Endothelial cell of umbilical vein (primary cell): Measurements from ENCODE around the gene TRMT44. TPM values are rescaled to one million over a fixed set of nuclear protein-coding genes. Genes with fewer than 3 reads are reported as not detected.

Source experiments
- BruUV-seq: library from RNA; stranded (reverse); fragments of 400-500 nt; replicated peaks from 2 replicates; lab custom pipeline; 2021; lab: Mats Ljungman, UMichigan
- CTCF ChIA-PET: fragments of 300-600, 350-600 bp; sonication (Branson Sonifier 250); formaldehyde crosslinking; loops from one replicate; lab custom pipeline; 2021; ENCODE audit warnings: antibody characterized with exemption, inconsistent platforms; lab: Charles Lee
- POLR2A ChIA-PET: fragments of 300-600, 350-600 bp; sonication (Branson Sonifier 250); formaldehyde crosslinking; loops from one replicate; lab custom pipeline; 2021; ENCODE audit warnings: antibody characterized with exemption, inconsistent platforms; lab: Charles Lee
- DNase-seq: peaks from one replicate; pipeline ENCODE4 v3.0.0-alpha.2; 2011; ENCODE audit warnings: low read depth, low spot score
- FAIRE-seq: peaks from 2 replicates; lab custom pipeline; 2011; peaks lifted over from hg19 to GRCh38; lab: Jason Lieb, UNC
- H2AFZ ChIP-seq: 2 replicates; pipeline ENCODE4 v1.6.0; 2012; ENCODE audit warnings: low read depth, low read length, control low read depth, inconsistent platforms
- H3K27ac ChIP-seq: 2 replicates; pipeline ENCODE4 v1.5.1; 2011; ENCODE audit warnings: low read depth, mild to moderate bottlenecking, control low read depth, low read length, moderate library complexity; ENCODE audit not compliant: insufficient read depth
- H3K27me3 ChIP-seq, 2 experiments: 2 replicates each; pipeline versions ENCODE4 v1.6.0 to v1.6.1; 2011; ENCODE audit warnings: low read length in 2 of 2, mixed read lengths in 1 of 2; ENCODE audit not compliant: control insufficient read depth in 2 of 2, insufficient read depth in 2 of 2
- H3K36me3 ChIP-seq, 2 experiments: 2 replicates in 1 of 2; 3 replicates in 1 of 2; pipeline ENCODE4 v1.5.1; 2011; ENCODE audit warnings: low read length in 2 of 2, mild to moderate bottlenecking in 1 of 2, moderate library complexity in 1 of 2; ENCODE audit not compliant: control insufficient read depth in 2 of 2, insufficient read depth in 2 of 2; ENCODE audit errors: extremely low read depth in 1 of 2
- H3K4me1 ChIP-seq: 3 replicates; pipeline ENCODE4 v1.5.1; 2011; ENCODE audit warnings: mild to moderate bottlenecking, low read length; ENCODE audit not compliant: control insufficient read depth, insufficient read depth; ENCODE audit errors: extremely low read depth
- H3K4me2 ChIP-seq: 2 replicates; pipeline ENCODE4 v1.6.1; 2011; ENCODE audit warnings: low read length, control low read depth, mixed read lengths; ENCODE audit not compliant: insufficient read depth
- H3K4me3 ChIP-seq, 3 experiments: fragments of 200-600 bp in 1 of 3; sonication (generic), shearing (Covaris generic) in 1 of 3; replicated peaks in 1 of 3; 2 replicates each; pipeline ENCODE4 v1.5.1; 2011 to 2016; ENCODE audit warnings: control low read depth in 3 of 3, low read length in 3 of 3, mild to moderate bottlenecking in 2 of 3, inconsistent platforms in 1 of 3, low read depth in 1 of 3, moderate library complexity in 1 of 3; ENCODE audit not compliant: insufficient read depth in 1 of 3
- H3K79me2 ChIP-seq: 2 replicates; pipeline ENCODE4 v1.6.0; 2012; ENCODE audit warnings: low read length, inconsistent platforms; ENCODE audit not compliant: control insufficient read depth, insufficient read depth
- H3K9ac ChIP-seq: replicated peaks from 2 replicates; pipeline ENCODE3; 2011; ENCODE audit warnings: low read length, control low read depth; ENCODE audit not compliant: insufficient read depth; ENCODE audit errors: extremely low read depth
- H3K9me1 ChIP-seq: replicated peaks from 3 replicates; pipeline ENCODE4 v1.6.0; 2011; ENCODE audit warnings: mild to moderate bottlenecking, low read length; ENCODE audit not compliant: control insufficient read depth, insufficient read depth; ENCODE audit errors: extremely low read depth
- H3K9me3 ChIP-seq: replicated peaks from 2 replicates; pipeline ENCODE4 v1.5.1; 2012; ENCODE audit warnings: low read length, inconsistent platforms; ENCODE audit not compliant: control insufficient read depth, insufficient read depth
- H4K20me1 ChIP-seq: replicated peaks from 2 replicates; pipeline ENCODE3; 2011; ENCODE audit warnings: mild to moderate bottlenecking, low read length; ENCODE audit not compliant: control insufficient read depth, insufficient read depth; ENCODE audit errors: extremely low read depth
- CTCF ChIP-seq, 2 donors: IDR thresholded peaks; 1 replicate in 1 of 2; 2 replicates in 1 of 2; pipeline ENCODE4 v1.5.1; 2011; ENCODE audit warnings: low read length in 2 of 2, mild to moderate bottlenecking in 2 of 2, moderate library complexity in 2 of 2, control low read depth in 1 of 2, inconsistent platforms in 1 of 2, low read depth in 1 of 2; ENCODE audit not compliant: insufficient read depth in 1 of 2; ENCODE audit errors: extremely low read depth in 1 of 2
- EZH2 ChIP-seq: IDR thresholded peaks from 2 replicates; pipeline ENCODE4 v1.6.1; 2012; ENCODE audit warnings: borderline replicate concordance, low read depth, mild to moderate bottlenecking, moderate library complexity, low read length, inconsistent platforms; ENCODE audit not compliant: severe bottlenecking
- FOS ChIP-seq: IDR thresholded peaks from 2 replicates; pipeline ENCODE4 v1.6.1; 2011; ENCODE audit warnings: mild to moderate bottlenecking, low read length, moderate library complexity, borderline replicate concordance; ENCODE audit not compliant: insufficient read depth
- GATA2 ChIP-seq: IDR thresholded peaks from 2 replicates; pipeline ENCODE4 v1.7.0; 2011; ENCODE audit warnings: low read depth, mild to moderate bottlenecking, moderate library complexity, mixed read lengths, low read length; ENCODE audit not compliant: insufficient read length, insufficient read depth
- MAX ChIP-seq: IDR thresholded peaks from 2 replicates; pipeline ENCODE4 v1.6.1; 2011; ENCODE audit not compliant: insufficient read depth, insufficient read length
- MYC ChIP-seq: IDR thresholded peaks from one replicate; pipeline ENCODE4 v1.6.1; 2011; ENCODE audit warnings: mild to moderate bottlenecking, low read depth, low read length
- POLR2A ChIP-seq: IDR thresholded peaks from 2 replicates; pipeline ENCODE4 v1.6.1; 2012; ENCODE audit warnings: low read depth, mild to moderate bottlenecking, control low read depth, low read length
- POLR2AphosphoS5 ChIP-seq: IDR thresholded peaks from 2 replicates; pipeline ENCODE4 v1.6.1; 2012; ENCODE audit warnings: low read depth, mild to moderate bottlenecking, control low read depth, low read length, moderate library complexity; ENCODE audit not compliant: insufficient read depth
- dilution Hi-C: fragments of 300-500 bp; cut with MboI; formaldehyde crosslinking; loops from one replicate; pipeline ENCODE4 v1.15.0; 2019; ENCODE audit warnings: low sequenced_read_pairs; ENCODE audit not compliant: extremely low pct_ligation_motif_present
- intact Hi-C: fragments of 100-400 bp; cut with micrococcal nuclease; formaldehyde crosslinking; loops from one replicate; pipeline ENCODE4 v1.10.0; 2022
- polyA plus RNA-seq, 4 experiments: library from polyadenylated mRNA; depleted of rRNA in 3 of 4; stranded (reverse) in 3 of 4; unstranded in 1 of 4; fragments of >200 nt; gene quantifications; 2 replicates each; pipeline versions ENCODE4 v1.2.1 to v1.2.3, GENCODE V29; 2011 to 2012; ENCODE audit warnings: missing spikeins in 1 of 4
- total RNA-seq: library from RNA; stranded (reverse); gene quantifications from 2 replicates; pipeline ENCODE4 v1.2.3, GENCODE V29; 2021

The TRMT44 gene
- total and polyA plus RNA-seq, 2 donors (not counting 3 experiments of a cell fraction or from before 2014, with no cell fraction given): 10.4 to 17.3 TPM

- Histone ChIP-seq H3K4me3 (no peak overlapping the region), H3K9ac (no peak overlapping the region), H3K9me3 (no peaks in the 10 kb centered on the region), H4K20me1 (no peaks in the 10 kb centered on the region), H3K27ac (no peak overlapping the region), H2AFZ (no peak overlapping the region), H3K4me2 (no peak overlapping the region), H3K27me3 (no peaks in the 10 kb centered on the region), H3K4me1 (peaks cover 21% of the 10 kb centered on the region), H3K9me1 (no peaks in the 10 kb centered on the region), H3K79me2 (no peaks in the 10 kb centered on the region), H3K36me3 (peaks cover 0 to 7% of the 10 kb centered on the region in 2 experiments)
- DNase-seq (no peak), FAIRE-seq (no peak)
- dilution Hi-C loops: no loop called here
- ChIA-PET CTCF (no interaction called here), POLR2A (no interaction called here)
- TF ChIP-seq MAX: no peak
- TF ChIP-seq GATA2: no peak
- BruUV-seq: no TSS peak
- intact Hi-C loops: no loop called here
These were observed 42.2 kb upstream of the TRMT44 start for GRCh38 chr4:8398347-8398746.

- intact Hi-C loops: no loop called here
These were observed 41.3 kb upstream of the TRMT44 start for GRCh38 chr4:8399298-8399697.

More at GRCh38 chr4:8399298-8399697, 41.3 kb upstream of the TRMT44 start:
- no peaks in the 10 kb centered on the region for H3K79me2 ChIP-seq
- dilution Hi-C loops: no loop called here
- no peak overlapping the region for H3K9ac ChIP-seq
- TF ChIP-seq MYC (no peak), FOS (no peak), POLR2A (no peak), MAX (no peak), EZH2 (no peak), POLR2AphosphoS5 (no peak), CTCF (IDR thresholded peaks at IDR 0.05; ENCODE audit: extremely low read depth in 1 of 2, insufficient read depth in 1 of 2, low read depth in 1 of 2, low read length in 2 of 2) (no peak)
- H3K27ac ChIP-seq: no peak overlapping the region
- ChIA-PET CTCF (no interaction called here), POLR2A (no interaction called here)
- no peaks in the 10 kb centered on the region for H3K27me3 ChIP-seq
- FAIRE-seq (no peak), DNase-seq (no peak)
- BruUV-seq: no TSS peak
- no peaks in the 10 kb centered on the region for H3K9me1 ChIP-seq
- no peak overlapping the region for H2AFZ ChIP-seq
- no peak overlapping the region for H3K4me2 ChIP-seq
- H3K4me1 ChIP-seq: peaks cover 13% of the 10 kb centered on the region
- no peak overlapping the region for H3K4me3 ChIP-seq
- H4K20me1 ChIP-seq: no peaks in the 10 kb centered on the region
- H3K36me3 ChIP-seq: peaks cover 0 to 7% of the 10 kb centered on the region in 2 experiments
- no peaks in the 10 kb centered on the region for H3K9me3 ChIP-seq
